HEK293 (cell line): Measurements from ENCODE around the gene ZBTB48.

Experiments
- ATF2 ChIP-seq: fragments of 450-650 bp; formaldehyde crosslinking; IDR thresholded peaks from 2 replicates; pipeline ENCODE4 v1.5.1; 2016; ENCODE audit warnings: missing biosample characterization, missing genetic modification characterization, low read depth
- CTCF ChIP-seq: fragments of 450-650 bp; formaldehyde crosslinking; IDR thresholded peaks from 2 replicates; pipeline ENCODE4 v1.5.1; 2016; ENCODE audit warnings: missing biosample characterization, missing genetic modification characterization
- GFI1B ChIP-seq: fragments of 450-650 bp; formaldehyde crosslinking; IDR thresholded peaks from 2 replicates; pipeline ENCODE4 v1.5.1; 2016; ENCODE audit warnings: missing biosample characterization, missing genetic modification characterization
- GLIS1 ChIP-seq: fragments of 450-650 bp; formaldehyde crosslinking; IDR thresholded peaks from 2 replicates; pipeline ENCODE4 v1.5.1; 2016; ENCODE audit warnings: missing biosample characterization, missing genetic modification characterization
- HIC1 ChIP-seq: fragments of 450-650 bp; formaldehyde crosslinking; IDR thresholded peaks from 2 replicates; pipeline ENCODE4 v1.5.1; 2016; ENCODE audit warnings: missing biosample characterization, missing genetic modification characterization
- HOXC10 ChIP-seq: sonication (generic); formaldehyde crosslinking; IDR thresholded peaks from 2 replicates; pipeline ENCODE4 v1.8.1; 2023; ENCODE audit warnings: mild to moderate bottlenecking, missing genetic modification reagents
- OVOL3 ChIP-seq: fragments of 450-650 bp; formaldehyde crosslinking; IDR thresholded peaks from 2 replicates; pipeline ENCODE4 v1.5.1; 2016; ENCODE audit warnings: missing biosample characterization, missing genetic modification characterization
- PRDM1 ChIP-seq: fragments of 450-650 bp; formaldehyde crosslinking; IDR thresholded peaks from 2 replicates; pipeline ENCODE4; 2016; ENCODE audit warnings: missing biosample characterization, missing genetic modification characterization
- PRDM6 ChIP-seq: fragments of 450-650 bp; formaldehyde crosslinking; IDR thresholded peaks from 2 replicates; pipeline ENCODE4 v1.5.1; 2017; ENCODE audit warnings: missing biosample characterization, missing genetic modification characterization
- YY1 ChIP-seq: fragments of 450-650 bp; formaldehyde crosslinking; IDR thresholded peaks from 2 replicates; pipeline ENCODE4 v1.5.1; 2018; ENCODE audit warnings: missing biosample characterization, missing genetic modification characterization
- ZBTB44 ChIP-seq: fragments of 450-650 bp; IDR thresholded peaks from 2 replicates; pipeline ENCODE4 v1.5.1; 2018; ENCODE audit warnings: missing biosample characterization, mild to moderate bottlenecking, missing genetic modification characterization
- ZBTB6 ChIP-seq: fragments of 450-650 bp; formaldehyde crosslinking; IDR thresholded peaks from 2 replicates; pipeline ENCODE4 v1.5.1; 2017; ENCODE audit warnings: missing biosample characterization, missing genetic modification characterization
- ZBTB7A ChIP-seq: fragments of 450-650 bp; formaldehyde crosslinking; IDR thresholded peaks from 2 replicates; pipeline ENCODE4 v1.5.1; 2016; ENCODE audit warnings: low read depth, missing biosample characterization, missing genetic modification characterization
- ZBTB8A ChIP-seq: fragments of 450-650 bp; formaldehyde crosslinking; IDR thresholded peaks from 2 replicates; pipeline ENCODE4 v1.5.1; 2016; ENCODE audit warnings: missing biosample characterization, missing genetic modification characterization
- ZFP69B ChIP-seq: fragments of 450-650 bp; formaldehyde crosslinking; IDR thresholded peaks from 2 replicates; pipeline ENCODE4 v1.5.1; 2016; ENCODE audit warnings: missing biosample characterization, missing genetic modification characterization
- ZNF132 ChIP-seq: fragments of 450-650 bp; formaldehyde crosslinking; IDR thresholded peaks from 2 replicates; pipeline ENCODE4 v1.5.1; 2017; ENCODE audit warnings: missing biosample characterization, missing genetic modification characterization, borderline replicate concordance
- ZNF16 ChIP-seq: fragments of 450-650 bp; formaldehyde crosslinking; IDR thresholded peaks from 2 replicates; pipeline ENCODE4 v1.5.1; 2016; ENCODE audit warnings: low read depth, missing biosample characterization, missing genetic modification characterization
- ZNF174 ChIP-seq: fragments of 450-650 bp; formaldehyde crosslinking; IDR thresholded peaks from 2 replicates; pipeline ENCODE4 v1.5.0; 2017; ENCODE audit warnings: missing biosample characterization, mild to moderate bottlenecking, missing genetic modification characterization
- ZNF26 ChIP-seq: fragments of 450-650 bp; formaldehyde crosslinking; IDR thresholded peaks from 2 replicates; pipeline ENCODE4 v1.5.1; 2016; ENCODE audit warnings: missing biosample characterization, missing genetic modification characterization
- ZNF311 ChIP-seq: fragments of 450-650 bp; formaldehyde crosslinking; IDR thresholded peaks from 2 replicates; pipeline ENCODE4 v1.5.1; 2017; ENCODE audit warnings: missing biosample characterization, missing genetic modification characterization, borderline replicate concordance
- ZNF548 ChIP-seq: fragments of 450-650 bp; formaldehyde crosslinking; IDR thresholded peaks from 2 replicates; pipeline ENCODE4 v1.5.1; 2016; ENCODE audit warnings: missing biosample characterization, missing genetic modification characterization
- ZNF549 ChIP-seq: fragments of 450-650 bp; IDR thresholded peaks from 2 replicates; pipeline ENCODE4 v1.5.1; 2018; ENCODE audit warnings: missing biosample characterization, missing genetic modification characterization, mild to moderate bottlenecking, inconsistent platforms, moderate library complexity
- ZNF558 ChIP-seq: fragments of 450-650 bp; formaldehyde crosslinking; IDR thresholded peaks from 2 replicates; pipeline ENCODE4 v1.5.1; 2016; ENCODE audit warnings: missing biosample characterization, missing genetic modification characterization
- ZNF654 ChIP-seq: fragments of 450-650 bp; formaldehyde crosslinking; IDR thresholded peaks from 2 replicates; pipeline ENCODE4 v1.5.1; 2016; ENCODE audit warnings: low read depth, missing biosample characterization, missing genetic modification characterization
- ZNF704 ChIP-seq: fragments of 450-650 bp; formaldehyde crosslinking; IDR thresholded peaks from 2 replicates; pipeline ENCODE4 v1.5.1; 2016; ENCODE audit warnings: missing biosample characterization, missing genetic modification characterization
- ZNF707 ChIP-seq: fragments of 450-650 bp; formaldehyde crosslinking; IDR thresholded peaks from 2 replicates; pipeline ENCODE4 v1.5.1; 2016; ENCODE audit warnings: missing biosample characterization, missing genetic modification characterization
- ZSCAN23 ChIP-seq: fragments of 450-650 bp; formaldehyde crosslinking; IDR thresholded peaks from 2 replicates; pipeline ENCODE4 v1.5.1; 2016; ENCODE audit warnings: missing biosample characterization, missing genetic modification characterization

The ZBTB48 gene

GRCh38 chr1:6634371-6635052, 54.7 kb downstream of the ZBTB48 start (continued):
- TF ChIP-seq HIC1 (tag by site-specific recombination) (no peak), HOXC10 (no peak), ZNF704 (tag by site-specific recombination) (no peak), GLIS1 (tag by site-specific recombination) (no peak), ZSCAN23 (tag by site-specific recombination) (no peak), ZFP69B (tag by site-specific recombination) (peak; percentile 61; the same call in 1 of the 2 replicates), PRDM1 (tag by site-specific recombination) (no peak), ZBTB7A (no peak), ZBTB6 (tag by site-specific recombination) (peak; percentile 55; the same call in 1 of the 2 replicates), YY1 (no peak), ZNF558 (tag by site-specific recombination) (no peak), PRDM6 (tag by site-specific recombination) (no peak), ZNF549 (tag by site-specific recombination) (no peak), ZNF174 (no peak), ZNF132 (no peak), ZNF707 (no peak), CTCF (peak; percentile 89), ZNF16 (tag by site-specific recombination) (no peak), ZNF26 (tag by site-specific recombination) (no peak), ZNF311 (tag by site-specific recombination) (no peak), OVOL3 (tag by site-specific recombination) (no peak), ZNF548 (tag by site-specific recombination) (no peak), ATF2 (tag by site-specific recombination) (no peak), ZBTB44 (tag by site-specific recombination) (no peak), ZBTB8A (tag by site-specific recombination) (no peak), ZNF654 (tag by site-specific recombination) (peak; percentile 49), GFI1B (tag by site-specific recombination) (no peak)
